ENCODE results near the gene AKTIP. TPM values are rescaled to one million over a fixed set of nuclear protein-coding genes. Genes with fewer than 3 reads are reported as not detected.
"Not testable (repeated sequence)": the region's sequence is repeated elsewhere in the genome, so short reads cannot be mapped to it uniquely, and the experiment has no call there.

Gene AKTIP
- total RNA-seq, 2 donors from 2014 or later: 60.4 to 76.0 TPM

- peak; percentile 72 for DNase-seq
- intact Hi-C loops (cut with DNase I): no loop called here
- peak; percentile 82 to 86 for ATAC-seq
Observed at GRCh38 chr16:53518550-53519416, 15.8 kb upstream of the AKTIP start.

GRCh38 chr16:53517851-53518250 is 14.8 kb upstream of the AKTIP start:
- no peak for DNase-seq
- intact Hi-C loops (cut with DNase I): no loop called here
- ATAC-seq: no peak

- intact Hi-C loops (cut with DNase I): no loop called here
- no peak for ATAC-seq
- no peak for DNase-seq
Observed at GRCh38 chr16:53515811-53516210, 12.8 kb upstream of the AKTIP start.

- DNase-seq: no peak
- peak; percentile 42 to 50 for ATAC-seq
- intact Hi-C loops (cut with DNase I): no loop called here
Observed at GRCh38 chr16:53515259-53515658, 12.2 kb upstream of the AKTIP start.

GRCh38 chr16:53512795-53513194 is 9.8 kb upstream of the AKTIP start:
- DNase-seq; ATAC-seq; intact Hi-C loops (cut with DNase I): not testable (repeated sequence)

GRCh38 chr16:53511403-53512280 is 8.6 kb upstream of the AKTIP start:
- peak in 1 of 2 donors; percentile 9 for ATAC-seq

GRCh38 chr16:53511084-53511402 is 8.0 kb upstream of the AKTIP start:
- intact Hi-C loops (cut with DNase I): no loop called here
- no peak for DNase-seq
- ATAC-seq: peak in 1 of 2 donors; percentile 9

More at GRCh38 chr16:53511403-53512280, 8.6 kb upstream of the AKTIP start:
- no peak for DNase-seq
- intact Hi-C loops (cut with DNase I): no loop called here

- ATAC-seq (no peak), DNase-seq (no peak)
- intact Hi-C loops (cut with DNase I): no loop called here
Observed at GRCh38 chr16:53510704-53511070, 7.7 kb upstream of the AKTIP start.

- intact Hi-C loops (cut with DNase I): no loop called here
- DNase-seq (peak; percentile 76), ATAC-seq (peak; percentile 79 to 84)
Observed at GRCh38 chr16:53509906-53510703, 7.1 kb upstream of the AKTIP start.

GRCh38 chr16:53507464-53508179 is 4.6 kb upstream of the AKTIP start:
- DNase-seq (no peak), ATAC-seq (no peak)
- intact Hi-C loops (cut with DNase I): no loop called here

- no peak for ATAC-seq
- intact Hi-C loops (cut with DNase I): no loop called here
- no peak for DNase-seq
Observed at GRCh38 chr16:53506254-53506653, 3.2 kb upstream of the AKTIP start.

- DNase-seq (no peak), ATAC-seq (no peak)
- intact Hi-C loops (cut with DNase I): no loop called here
Observed at GRCh38 chr16:53504665-53505064, 1.7 kb upstream of the AKTIP start.

GRCh38 chr16:53503991-53504663 is 1.1 kb upstream of the AKTIP start:
- intact Hi-C loops (cut with DNase I): no loop called here
- peak; percentile 7 to 8 for ATAC-seq

GRCh38 chr16:53503270-53503923 is 388 bp upstream of the AKTIP start:
- ATAC-seq (peak; percentile 93 to 95), DNase-seq (peak; percentile 100)
- intact Hi-C loops (cut with DNase I): no loop called here

More at GRCh38 chr16:53503991-53504663, 1.1 kb upstream of the AKTIP start:
- peak; percentile 71 for DNase-seq

- ATAC-seq (no peak), DNase-seq (no peak)
- intact Hi-C loops (cut with DNase I): no loop called here
Observed at GRCh38 chr16:53501216-53501859, 1.7 kb downstream of the AKTIP start.

- intact Hi-C loops (cut with DNase I): no loop called here
- DNase-seq (no peak), ATAC-seq (no peak)
Observed at GRCh38 chr16:53498984-53499383, 4.0 kb downstream of the AKTIP start.

- ATAC-seq: no peak
- intact Hi-C loops (cut with DNase I): no loop called here
- DNase-seq: no peak
Observed at GRCh38 chr16:53495325-53495724, 7.7 kb downstream of the AKTIP start.
